ENCODE data around the gene HOATZ. TPM values are rescaled to one million over a fixed set of nuclear protein-coding genes. Genes with fewer than 3 reads are reported as not detected.

Gene HOATZ
- total and polyA plus RNA-seq, 2 experiments from 2014 or later: not detected

GRCh38 chr11:111472228-111472627 lies 42.4 kb upstream of the HOATZ start:
- no peaks in the 10 kb centered on the region for H3K27me3 ChIP-seq (replicated peaks; ENCODE audit: insufficient read depth)
- WGBS, 2 experiments (ENCODE audit: low coverage in 1 of 2, low lambda C conversion rate in 2 of 2, missing lambda C conversion rate in 2 of 2): 88 to 100% methylated on average over 1 of the region's 1 CpG
- H3F3A ChIP-seq (ENCODE audit: insufficient read depth): peaks cover 11% of the 10 kb centered on the region; the same call in 1 of the 2 replicates
- H3K9ac ChIP-seq: no peak overlapping the region
- no peaks in the 10 kb centered on the region for H3K79me2 ChIP-seq (ENCODE audit: insufficient read depth)
- no peaks in the 10 kb centered on the region for H3K9me3 ChIP-seq (ENCODE audit: low read depth)
- no peaks in the 10 kb centered on the region for H4K20me1 ChIP-seq (ENCODE audit: insufficient read depth)
- H3K36me3 ChIP-seq (ENCODE audit: low read depth): no peaks in the 10 kb centered on the region
- no peak for DNase-seq
- TF ChIP-seq EZH2phosphoT487 (IDR thresholded peaks at IDR 0.05; ENCODE audit: insufficient read depth, low read depth) (no peak), EZH2 (IDR thresholded peaks at IDR 0.05; ENCODE audit: insufficient read depth, poor library complexity, severe bottlenecking) (no peak)
- H3K4me1 ChIP-seq (ENCODE audit: insufficient read depth): peaks cover 12% of the 10 kb centered on the region; the same call in 1 of the 2 replicates
- H3K9me2 ChIP-seq (ENCODE audit: insufficient read depth): no peaks in the 10 kb centered on the region
- H3K4me3 ChIP-seq: no peak overlapping the region
- in situ Hi-C loops (cut with MboI): no loop called here
- no peak overlapping the region for H3K27ac ChIP-seq
- H2AFZ ChIP-seq: no peak overlapping the region
- no peak overlapping the region for H3K4me2 ChIP-seq (ENCODE audit: unreplicated experiment)

- DNase-seq: no peak
- no peak overlapping the region for H3K9ac ChIP-seq
- in situ Hi-C loops (cut with MboI): no loop called here
- H3K79me2 ChIP-seq (ENCODE audit: insufficient read depth): no peaks in the 10 kb centered on the region
- H3K27me3 ChIP-seq (replicated peaks; ENCODE audit: insufficient read depth): no peaks in the 10 kb centered on the region
- no peaks in the 10 kb centered on the region for H3K9me3 ChIP-seq (ENCODE audit: low read depth)
- TF ChIP-seq EZH2 (IDR thresholded peaks at IDR 0.05; ENCODE audit: insufficient read depth, poor library complexity, severe bottlenecking) (no peak), EZH2phosphoT487 (IDR thresholded peaks at IDR 0.05; ENCODE audit: insufficient read depth, low read depth) (no peak)
- H3K27ac ChIP-seq: no peak overlapping the region
- no peaks in the 10 kb centered on the region for H3K36me3 ChIP-seq (ENCODE audit: low read depth)
- peaks cover 12% of the 10 kb centered on the region; the same call in 1 of the 2 replicates for H3K4me1 ChIP-seq (ENCODE audit: insufficient read depth)
- H3K9me2 ChIP-seq (ENCODE audit: insufficient read depth): no peaks in the 10 kb centered on the region
- H4K20me1 ChIP-seq (ENCODE audit: insufficient read depth): no peaks in the 10 kb centered on the region
- peaks cover 20% of the 10 kb centered on the region for H3F3A ChIP-seq (ENCODE audit: insufficient read depth)
- no peak overlapping the region for H3K4me3 ChIP-seq
- H3K4me2 ChIP-seq (ENCODE audit: unreplicated experiment): no peak overlapping the region
- no peak overlapping the region for H2AFZ ChIP-seq
Measured at GRCh38 chr11:111474432-111474831, 40.1 kb upstream of the HOATZ start.

- Histone ChIP-seq H3K9me3 (ENCODE audit: low read depth) (no peaks in the 10 kb centered on the region), H3K4me2 (ENCODE audit: unreplicated experiment) (no peak overlapping the region), H3K79me2 (ENCODE audit: insufficient read depth) (no peaks in the 10 kb centered on the region), H3K36me3 (ENCODE audit: low read depth) (no peaks in the 10 kb centered on the region), H3K27ac (no peak overlapping the region), H4K20me1 (ENCODE audit: insufficient read depth) (no peaks in the 10 kb centered on the region), H3K9ac (no peak overlapping the region), H3K4me3 (no peak overlapping the region), H3K4me1 (ENCODE audit: insufficient read depth) (peaks cover 12% of the 10 kb centered on the region; the same call in 1 of the 2 replicates), H3K9me2 (ENCODE audit: insufficient read depth) (no peaks in the 10 kb centered on the region), H2AFZ (no peak overlapping the region), H3F3A (ENCODE audit: insufficient read depth) (peaks cover 23% of the 10 kb centered on the region), H3K27me3 (replicated peaks; ENCODE audit: insufficient read depth) (no peaks in the 10 kb centered on the region)
- DNase-seq: peak; percentile 56
- in situ Hi-C loops (cut with MboI): no loop called here
- TF ChIP-seq EZH2phosphoT487 (IDR thresholded peaks at IDR 0.05; ENCODE audit: insufficient read depth, low read depth) (no peak), EZH2 (IDR thresholded peaks at IDR 0.05; ENCODE audit: insufficient read depth, poor library complexity, severe bottlenecking) (no peak)
- 14 to 20% methylated on average over 2 of the region's 2 CpGs for WGBS, 2 experiments (ENCODE audit: low coverage in 1 of 2, low lambda C conversion rate in 2 of 2, missing lambda C conversion rate in 2 of 2)
Measured at GRCh38 chr11:111476366-111476765, 38.2 kb upstream of the HOATZ start.

GRCh38 chr11:111476956-111477355 lies 37.6 kb upstream of the HOATZ start:
- Histone ChIP-seq H3K27me3 (replicated peaks; ENCODE audit: insufficient read depth) (no peaks in the 10 kb centered on the region), H3K27ac (no peak overlapping the region), H3K4me1 (ENCODE audit: insufficient read depth) (peaks cover 12% of the 10 kb centered on the region; the same call in 1 of the 2 replicates), H3F3A (ENCODE audit: insufficient read depth) (peaks cover 23% of the 10 kb centered on the region), H3K9ac (no peak overlapping the region), H4K20me1 (ENCODE audit: insufficient read depth) (no peaks in the 10 kb centered on the region), H2AFZ (no peak overlapping the region), H3K79me2 (ENCODE audit: insufficient read depth) (no peaks in the 10 kb centered on the region), H3K9me3 (ENCODE audit: low read depth) (no peaks in the 10 kb centered on the region), H3K4me2 (ENCODE audit: unreplicated experiment) (no peak overlapping the region), H3K4me3 (no peak overlapping the region), H3K9me2 (ENCODE audit: insufficient read depth) (no peaks in the 10 kb centered on the region), H3K36me3 (ENCODE audit: low read depth) (no peaks in the 10 kb centered on the region)
- WGBS, 2 experiments (ENCODE audit: low coverage in 1 of 2, low lambda C conversion rate in 2 of 2, missing lambda C conversion rate in 2 of 2): 34 to 36% methylated on average over 3 of the region's 3 CpGs
- DNase-seq: no peak
- TF ChIP-seq EZH2phosphoT487 (IDR thresholded peaks at IDR 0.05; ENCODE audit: insufficient read depth, low read depth) (no peak), EZH2 (IDR thresholded peaks at IDR 0.05; ENCODE audit: insufficient read depth, poor library complexity, severe bottlenecking) (no peak)
- in situ Hi-C loops (cut with MboI): no loop called here

- peaks cover 23% of the 10 kb centered on the region for H3F3A ChIP-seq (ENCODE audit: insufficient read depth)
- 95 to 97% methylated on average over 2 of the region's 2 CpGs for WGBS, 2 experiments (ENCODE audit: low coverage in 1 of 2, low lambda C conversion rate in 2 of 2, missing lambda C conversion rate in 2 of 2)
- no peak for DNase-seq
- H3K9me2 ChIP-seq (ENCODE audit: insufficient read depth): no peaks in the 10 kb centered on the region
- H3K27ac ChIP-seq: no peak overlapping the region
- H3K4me2 ChIP-seq (ENCODE audit: unreplicated experiment): no peak overlapping the region
- no peak overlapping the region for H3K9ac ChIP-seq
- H3K4me3 ChIP-seq: no peak overlapping the region
- no peaks in the 10 kb centered on the region for H4K20me1 ChIP-seq (ENCODE audit: insufficient read depth)
- no peak for TF ChIP-seq EZH2phosphoT487 (IDR thresholded peaks at IDR 0.05; ENCODE audit: insufficient read depth, low read depth)
- no peak for TF ChIP-seq EZH2 (IDR thresholded peaks at IDR 0.05; ENCODE audit: insufficient read depth, poor library complexity, severe bottlenecking)
- H3K79me2 ChIP-seq (ENCODE audit: insufficient read depth): no peaks in the 10 kb centered on the region
- in situ Hi-C loops (cut with MboI): no loop called here
- peaks cover 12% of the 10 kb centered on the region; the same call in 1 of the 2 replicates for H3K4me1 ChIP-seq (ENCODE audit: insufficient read depth)
- no peaks in the 10 kb centered on the region for H3K9me3 ChIP-seq (ENCODE audit: low read depth)
- no peak overlapping the region for H2AFZ ChIP-seq
- H3K36me3 ChIP-seq (ENCODE audit: low read depth): no peaks in the 10 kb centered on the region
- no peaks in the 10 kb centered on the region for H3K27me3 ChIP-seq (replicated peaks; ENCODE audit: insufficient read depth)
Measured at GRCh38 chr11:111477898-111478297, 36.7 kb upstream of the HOATZ start.
